OCI-LY3 (cell line): ENCODE results near the gene ARL17B.
"Not testable (repeated sequence)": the region's sequence is repeated elsewhere in the genome, so short reads cannot be mapped to it uniquely, and the experiment has no call there.

Experiments
- CTCF ChIP-seq: fragments of 200-600, 300-600 bp; sonication (generic); IDR thresholded peaks from 2 replicates; pipeline ENCODE4 v1.5.1; 2014; ENCODE audit warnings: antibody characterized with exemption, low read length, low read depth
- EZH2phosphoT487 ChIP-seq: fragments of 200-600 bp; shearing (Covaris generic); IDR thresholded peaks from 2 replicates; pipeline ENCODE4 v1.6.1; 2018; ENCODE audit warnings: antibody characterized with exemption, mixed run types, low read depth

- not testable (repeated sequence) for TF ChIP-seq CTCF, EZH2phosphoT487
Measured at GRCh38 chr17:46367520-46367919, 6.0 kb upstream of the ARL17B start.
